Measurements from ENCODE around the gene CDS2.

The CDS2 gene

DNA sequence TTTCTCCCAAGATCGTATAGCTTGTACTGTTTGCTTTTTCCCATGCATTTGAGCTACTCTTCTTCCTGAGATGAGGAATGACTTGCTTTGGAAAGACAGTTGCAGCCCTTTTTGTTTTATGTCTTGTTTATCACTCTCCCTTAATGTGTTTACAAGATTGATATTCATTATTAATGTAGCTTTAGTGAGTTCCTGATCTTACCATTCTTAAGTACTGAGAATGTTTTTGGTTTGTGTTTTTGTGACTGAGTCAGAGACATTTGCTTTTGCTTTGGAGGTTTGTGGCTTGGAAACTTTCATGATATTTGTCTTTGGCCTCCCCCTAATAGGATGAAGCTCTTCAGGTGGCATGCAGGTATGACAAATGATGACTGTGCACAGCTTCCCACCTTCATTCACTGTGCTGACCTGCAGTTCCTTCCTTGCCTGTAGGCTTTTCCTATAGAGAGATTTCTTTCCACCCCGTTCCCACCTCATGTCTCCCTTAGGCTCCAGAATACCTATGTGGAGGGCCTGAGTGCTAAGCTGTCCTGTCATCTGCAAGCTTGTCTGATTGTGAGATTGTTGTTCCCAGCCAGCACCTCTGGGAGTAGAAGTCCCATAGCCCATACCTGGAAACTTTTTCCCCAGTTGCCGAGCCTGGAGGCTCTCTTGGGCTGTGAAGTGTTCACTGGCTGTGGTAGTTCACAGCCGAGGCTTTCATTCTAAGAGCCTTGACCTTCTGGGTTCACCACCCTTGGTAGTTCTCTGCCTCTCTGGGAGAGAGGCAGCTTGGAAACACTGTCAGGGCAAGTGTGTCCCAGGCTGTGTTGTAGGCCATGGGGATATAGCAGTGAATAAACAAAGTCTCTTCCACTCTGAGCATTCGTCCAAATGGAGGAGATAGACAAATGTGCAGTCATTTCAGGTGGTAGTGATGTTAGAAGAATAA lies 27.1 kb downstream of the CDS2 start:
- no peak for DNase-seq

DNA sequence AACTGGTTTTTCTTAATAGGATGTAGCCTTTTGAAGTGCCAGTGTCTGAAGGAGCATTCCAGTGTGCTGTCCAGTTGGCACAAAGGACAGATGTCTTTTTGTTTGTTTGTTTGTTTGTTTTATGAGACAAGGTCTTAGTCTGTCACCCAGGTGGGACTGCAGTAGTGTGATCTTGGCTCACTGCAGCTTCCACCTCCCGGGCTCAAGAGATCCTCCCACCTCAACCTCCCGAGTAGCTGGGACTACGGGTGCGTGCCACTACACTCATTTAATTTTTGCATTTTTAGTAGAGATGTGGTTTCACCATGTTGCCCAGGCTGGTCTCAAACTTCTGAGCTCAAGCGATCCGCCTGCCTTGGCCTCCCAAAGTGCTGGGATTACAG lies 27.7 kb downstream of the CDS2 start:
- DNase-seq: no peak

DNA sequence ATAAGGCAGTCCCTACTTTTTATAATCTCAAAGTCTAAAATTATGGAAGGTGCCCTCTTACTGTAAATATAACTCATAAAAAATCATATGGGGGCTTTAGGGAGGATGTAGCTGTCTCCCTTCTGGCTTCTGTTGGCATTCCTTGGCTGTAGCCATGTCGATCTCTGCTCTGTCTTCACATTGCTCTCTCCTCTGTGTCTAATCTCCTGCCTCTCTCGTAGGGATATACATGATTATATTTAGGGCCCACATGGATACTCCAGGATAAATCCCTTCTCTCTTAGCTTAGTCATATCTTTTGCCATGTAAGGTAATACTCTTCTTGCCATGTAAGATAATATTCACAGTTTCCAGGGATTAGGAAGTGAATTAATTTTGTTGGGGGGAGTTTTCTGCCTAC lies 28.6 kb downstream of the CDS2 start:
- DNase-seq: no peak

DNA sequence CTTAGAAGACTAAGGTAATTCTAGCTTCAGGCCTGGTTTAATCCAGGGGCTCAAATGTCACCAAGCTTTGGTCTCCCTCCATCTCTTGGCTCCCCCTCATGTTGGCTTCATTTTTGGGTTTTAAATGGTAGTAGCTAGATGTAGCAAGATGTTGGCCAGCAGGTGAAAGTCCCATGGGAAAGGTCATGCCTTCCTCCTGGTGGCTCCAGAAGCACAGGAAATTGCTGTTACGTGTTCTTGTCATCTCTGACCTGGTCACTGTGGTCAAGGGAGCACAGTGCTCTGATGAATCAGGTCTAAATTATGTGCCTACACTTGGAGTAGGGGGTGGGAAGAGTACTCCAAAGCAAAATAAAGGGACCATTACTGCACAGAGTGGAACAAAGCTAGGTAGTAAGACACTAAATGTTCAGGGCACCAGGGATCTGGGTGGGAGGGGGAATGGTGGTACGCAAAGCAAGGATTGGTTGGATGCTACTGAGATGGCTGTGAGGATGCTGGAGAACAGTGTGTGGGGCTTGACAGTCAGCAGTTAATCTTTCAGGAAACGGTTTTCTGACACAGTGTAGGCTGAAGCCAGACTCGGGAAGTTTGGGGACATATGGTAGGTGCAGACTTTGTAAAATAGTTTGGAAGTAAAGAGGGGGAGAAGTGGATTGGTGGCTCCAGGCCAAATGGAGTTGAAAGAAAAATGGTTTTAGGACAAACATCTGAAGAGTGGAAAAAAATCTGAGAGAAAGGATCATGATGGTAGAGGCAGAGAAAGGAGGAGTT lies 30.1 kb downstream of the CDS2 start:
- DNase-seq: no peak

DNA sequence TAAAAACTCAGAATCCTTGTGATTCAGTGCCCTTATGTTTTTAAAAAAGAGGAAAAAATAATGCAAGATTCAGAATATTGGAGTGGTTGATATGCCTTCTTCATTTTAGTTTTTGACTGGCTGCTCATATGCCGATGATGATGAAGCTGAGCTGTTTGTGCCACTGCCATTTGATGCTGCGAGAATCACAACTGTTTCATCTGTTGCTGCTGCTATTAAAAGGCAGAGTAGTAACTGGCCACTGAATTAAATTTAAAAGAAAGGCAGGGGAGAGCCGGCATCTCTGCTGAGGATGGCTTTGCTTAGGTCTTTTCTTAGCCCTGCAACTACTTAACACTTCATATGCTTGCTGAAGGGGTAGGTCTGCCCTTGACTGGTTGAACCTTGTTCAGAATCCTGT lies 33.1 kb downstream of the CDS2 start:
- no peak for DNase-seq

DNA sequence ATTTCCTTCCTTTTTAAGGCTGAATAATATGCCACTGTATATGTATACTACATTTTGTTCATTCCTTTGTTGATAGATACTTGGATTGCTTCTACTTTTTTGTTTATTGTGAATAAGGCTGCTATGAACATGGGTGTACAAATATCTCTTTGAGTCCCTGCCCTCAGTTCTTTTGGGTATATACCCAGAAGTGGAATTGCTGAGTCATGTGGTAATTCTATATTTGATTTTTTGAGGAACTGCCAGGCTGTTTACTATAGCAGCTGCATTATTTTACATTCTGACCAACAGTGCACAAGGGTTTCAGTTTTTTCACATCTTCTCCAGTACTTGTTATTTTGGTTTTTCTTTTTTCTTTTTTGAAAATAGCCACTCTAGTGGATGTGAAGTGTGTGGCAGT lies 34.1 kb downstream of the CDS2 start:
- DNase-seq: no peak

DNA sequence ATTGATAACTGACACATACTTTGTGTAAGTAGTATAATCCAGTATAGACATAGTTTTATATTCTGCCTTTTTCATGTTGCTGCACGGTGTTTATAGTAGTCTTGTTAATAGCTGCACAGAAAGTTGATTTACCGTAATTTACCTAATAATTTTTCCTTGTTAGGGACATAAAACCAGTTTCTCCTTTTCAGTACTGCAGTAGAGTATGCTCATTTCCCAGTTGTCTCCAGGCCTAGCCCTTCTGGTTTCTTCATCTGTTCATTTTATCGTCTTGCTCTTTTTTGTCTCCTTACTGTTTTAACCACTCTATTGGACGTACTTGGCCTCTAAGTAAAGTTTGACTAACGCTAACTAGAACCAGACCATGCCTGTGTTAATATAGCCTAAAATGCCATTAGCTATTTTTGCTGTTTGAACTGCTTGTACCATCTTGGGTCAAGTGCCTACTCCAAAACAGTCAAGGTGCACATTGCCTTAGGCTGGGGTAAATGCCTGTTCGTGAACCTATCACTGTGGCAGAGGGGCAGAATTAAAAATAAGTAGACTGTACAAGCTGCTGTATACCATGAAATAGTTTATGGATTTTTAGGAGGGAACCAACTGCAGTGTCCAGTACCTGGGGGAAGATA lies 34.8 kb downstream of the CDS2 start:
- DNase-seq: no peak

DNA sequence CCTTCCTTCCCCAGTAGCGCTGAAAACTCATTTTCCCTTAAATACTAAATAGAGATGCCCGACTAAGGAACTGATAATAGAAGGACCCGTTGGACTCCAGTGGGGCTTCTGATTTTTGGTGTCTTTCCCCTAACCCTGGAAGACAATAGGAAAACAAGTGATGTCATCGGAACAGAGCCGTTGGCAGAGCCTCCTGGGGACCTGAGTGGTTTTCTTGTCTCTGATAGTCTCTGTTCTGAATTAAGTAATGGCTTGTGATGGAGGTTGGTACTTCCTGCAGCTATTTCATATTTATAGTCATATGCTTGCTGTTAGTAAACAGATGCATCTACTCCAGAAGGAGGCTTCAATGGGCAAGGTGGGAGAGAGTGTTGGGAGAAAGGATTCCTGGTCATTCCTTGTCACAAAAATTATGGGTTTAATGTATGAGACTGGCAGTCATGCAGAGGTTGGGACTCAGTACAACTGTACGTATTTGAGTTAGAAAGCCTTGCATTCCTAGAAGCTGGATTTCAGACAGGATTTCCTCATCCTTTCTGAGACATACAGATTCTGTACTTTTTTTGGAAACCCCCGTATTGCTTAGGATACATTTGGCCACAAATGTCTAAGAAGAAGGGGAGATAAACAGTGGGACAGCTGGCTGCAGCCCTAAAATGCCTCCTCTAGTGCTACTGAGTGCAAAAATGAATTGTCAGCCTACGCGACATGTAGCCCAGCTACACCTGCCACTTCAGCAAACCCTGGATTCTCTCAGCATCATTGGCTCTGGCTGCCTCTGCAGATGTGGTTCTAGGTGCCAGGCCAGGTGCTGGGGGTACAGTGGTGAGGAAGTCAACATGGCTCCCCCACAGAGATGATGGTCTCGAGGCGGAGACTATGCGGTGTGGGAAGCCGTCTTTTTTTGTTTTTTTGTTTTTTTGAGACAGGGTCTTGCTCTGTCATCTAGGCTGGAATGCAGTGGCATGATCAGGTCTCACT lies 38.1 kb downstream of the CDS2 start:
- no peak for DNase-seq

DNA sequence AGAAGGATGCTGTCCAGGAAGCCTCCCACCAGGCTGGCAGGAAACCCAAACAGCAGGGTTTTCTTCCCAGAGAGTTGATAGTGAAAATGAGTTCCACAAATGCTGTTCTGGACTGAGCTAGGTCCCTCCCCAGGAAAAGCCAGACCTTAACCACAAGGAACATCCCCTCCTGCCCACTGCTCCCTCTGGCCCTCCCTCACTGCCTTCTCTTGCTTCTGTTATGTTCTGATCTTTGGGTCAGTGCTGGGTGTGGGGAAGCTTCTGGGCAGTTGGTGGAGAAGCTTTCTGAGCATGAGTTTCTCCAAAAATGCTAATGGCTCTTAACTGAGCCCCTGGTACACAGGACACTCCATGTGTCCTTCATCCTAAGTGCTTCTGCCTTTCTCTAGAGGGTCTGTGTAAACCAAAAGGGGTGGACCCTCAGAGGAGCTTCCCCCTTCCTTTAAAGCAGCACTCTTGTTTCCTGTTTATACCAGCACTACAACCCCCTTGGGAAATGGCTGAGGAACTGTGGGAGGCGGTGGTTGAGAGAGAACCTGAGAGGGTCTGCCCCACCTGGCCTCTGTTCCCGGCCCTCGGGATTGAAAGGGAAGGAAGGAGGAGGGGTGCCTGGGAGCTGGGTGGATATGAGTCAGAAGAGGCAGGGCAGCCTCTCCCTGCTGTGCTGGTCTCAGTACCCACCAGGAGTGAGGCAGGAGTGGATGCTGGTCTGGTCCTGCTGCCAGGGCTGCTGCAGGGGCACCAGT lies 42.0 kb downstream of the CDS2 start:
- DNase-seq: no peak

DNA sequence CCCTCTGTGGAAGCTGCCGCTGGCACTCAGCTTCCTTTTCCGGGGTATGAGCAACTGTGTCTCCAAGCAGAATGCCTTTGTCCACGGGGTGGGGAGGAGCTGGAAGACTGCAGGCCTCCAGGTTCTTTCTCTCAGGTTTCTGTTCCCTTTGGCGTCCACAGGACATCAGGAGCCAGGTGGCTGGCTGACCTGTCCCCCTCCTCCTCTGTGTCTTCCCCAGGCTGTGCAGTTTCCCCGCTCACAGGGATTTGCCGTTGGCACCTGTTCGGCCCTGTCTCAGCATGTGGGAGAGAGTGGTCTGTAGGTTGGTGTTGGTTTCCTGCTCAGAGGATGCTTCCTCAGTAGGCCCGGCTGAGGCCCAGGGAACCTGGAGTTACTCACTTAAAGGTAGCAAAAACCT lies 43.5 kb downstream of the CDS2 start:
- no peak for DNase-seq

DNA sequence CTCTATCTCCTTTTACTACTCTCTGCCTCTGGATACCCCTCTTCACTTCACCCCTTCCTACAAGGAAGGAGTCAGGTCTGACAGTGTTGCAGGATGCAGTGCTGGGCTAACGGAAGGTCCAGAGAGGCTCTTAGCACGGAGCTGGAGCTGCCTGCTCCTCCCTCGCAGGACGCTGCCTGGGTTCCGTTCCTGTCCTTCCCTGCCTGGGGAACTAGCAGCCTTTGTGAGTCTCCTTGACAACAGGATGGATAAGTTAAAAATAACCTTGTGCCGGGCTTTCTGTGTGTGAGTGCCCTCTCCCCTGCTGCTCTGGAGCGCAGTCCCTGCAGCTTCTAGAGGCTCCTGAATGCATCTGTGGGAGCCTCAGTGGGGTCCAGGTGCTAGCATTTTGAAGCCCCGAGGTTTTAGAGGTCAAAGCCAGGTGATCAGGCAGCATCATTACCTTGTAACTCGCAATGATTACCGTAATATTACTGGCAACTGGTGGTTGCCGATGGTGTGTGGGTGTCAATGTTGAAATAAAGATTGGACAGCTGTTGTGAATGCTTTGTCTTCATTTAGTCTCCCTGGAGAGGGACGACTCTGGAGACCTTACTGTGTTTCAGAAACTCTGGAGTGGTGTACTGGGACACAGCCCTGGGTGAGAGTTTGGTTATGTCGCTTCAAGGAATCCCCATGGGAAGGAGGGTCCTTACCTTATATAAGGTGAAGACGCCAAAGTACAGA lies 44.4 kb downstream of the CDS2 start:
- DNase-seq: no peak

DNA sequence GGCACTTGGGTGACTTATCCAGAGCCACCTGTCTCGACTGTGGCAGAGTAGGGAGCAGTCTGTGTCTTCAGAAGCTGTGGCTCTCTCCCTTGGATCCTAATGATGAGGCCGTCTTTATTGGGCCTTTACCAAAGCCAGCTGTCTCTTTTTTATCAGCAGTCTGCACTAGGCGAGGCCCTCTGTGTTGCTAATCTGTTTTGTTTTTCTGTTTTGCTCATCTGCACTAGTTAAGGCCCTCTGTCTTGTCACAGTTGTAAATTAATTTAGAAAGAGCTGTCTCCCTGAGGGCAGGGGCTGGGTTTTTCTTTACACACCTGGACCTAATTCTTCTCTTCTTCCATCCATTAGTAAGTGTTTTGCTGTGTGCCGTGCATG lies 45.0 kb downstream of the CDS2 start:
- DNase-seq: no peak

DNA sequence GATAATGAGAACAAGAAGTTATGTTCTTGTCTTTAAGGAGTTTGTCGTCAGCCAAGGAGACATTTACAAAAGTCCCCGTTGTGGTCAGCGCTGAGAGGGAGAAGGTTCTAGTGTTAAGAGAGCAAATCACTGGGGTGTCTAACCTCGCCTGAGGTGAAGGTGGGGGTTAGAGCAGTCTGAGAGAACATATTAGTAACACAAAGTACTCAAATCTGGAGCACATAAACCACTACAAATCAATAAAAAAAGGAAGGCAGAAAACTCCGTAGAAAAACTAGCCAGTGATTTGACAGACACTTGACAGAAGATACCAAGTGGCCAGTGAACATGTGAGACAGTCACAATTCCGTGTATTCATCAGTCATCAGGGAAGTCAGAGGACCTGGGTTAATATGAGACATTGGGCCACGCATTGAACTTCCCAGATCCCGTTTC lies 45.4 kb downstream of the CDS2 start:
- DNase-seq: no peak

DNA sequence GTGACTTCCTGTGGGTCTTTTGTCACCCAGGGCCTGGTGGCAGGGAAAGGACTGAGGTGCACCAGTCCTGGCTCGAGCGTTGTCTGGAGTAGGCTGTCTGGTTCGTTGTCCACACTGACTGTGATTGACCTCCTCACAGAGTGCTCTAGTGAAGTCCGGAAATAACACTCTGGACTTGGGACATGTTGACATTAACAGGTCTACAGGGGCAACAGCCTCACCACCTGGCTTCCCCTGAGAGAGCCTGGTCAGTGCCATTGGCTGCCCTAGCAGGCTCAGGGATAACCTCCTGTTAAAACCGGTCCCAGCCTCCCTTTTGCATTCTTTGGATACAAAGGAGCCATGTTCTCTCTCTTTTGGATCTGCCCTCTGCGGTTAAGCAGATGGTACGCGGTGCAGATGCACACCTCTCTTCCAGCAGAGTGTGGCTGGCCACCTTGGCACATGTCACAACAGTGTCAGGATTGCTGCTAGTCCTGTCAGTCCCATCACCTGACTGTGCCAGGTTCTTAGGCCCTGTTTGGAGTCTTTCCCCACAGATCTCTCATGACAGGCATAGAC lies 46.2 kb downstream of the CDS2 start:
- no peak for DNase-seq

DNA sequence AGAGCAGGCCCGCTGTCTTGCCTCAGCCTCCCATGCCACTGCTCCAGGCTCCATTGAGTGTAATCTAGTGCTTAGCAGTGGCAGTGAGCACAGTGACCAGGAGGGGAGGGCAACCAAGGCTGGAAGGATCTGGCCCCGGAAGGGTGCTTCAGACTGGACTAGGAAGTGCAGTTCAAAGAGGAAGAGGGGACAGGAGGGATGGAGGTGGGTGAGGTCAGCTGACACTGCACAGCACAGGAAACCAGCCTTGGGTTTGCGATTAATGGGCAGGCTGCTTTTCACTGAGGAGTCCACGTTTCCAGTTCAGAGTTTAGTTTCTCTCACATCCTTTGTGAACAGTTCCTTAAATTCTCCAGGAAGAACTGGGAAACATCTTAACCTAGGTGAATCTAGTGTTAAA lies 46.9 kb downstream of the CDS2 start:
- no peak for DNase-seq

DNA sequence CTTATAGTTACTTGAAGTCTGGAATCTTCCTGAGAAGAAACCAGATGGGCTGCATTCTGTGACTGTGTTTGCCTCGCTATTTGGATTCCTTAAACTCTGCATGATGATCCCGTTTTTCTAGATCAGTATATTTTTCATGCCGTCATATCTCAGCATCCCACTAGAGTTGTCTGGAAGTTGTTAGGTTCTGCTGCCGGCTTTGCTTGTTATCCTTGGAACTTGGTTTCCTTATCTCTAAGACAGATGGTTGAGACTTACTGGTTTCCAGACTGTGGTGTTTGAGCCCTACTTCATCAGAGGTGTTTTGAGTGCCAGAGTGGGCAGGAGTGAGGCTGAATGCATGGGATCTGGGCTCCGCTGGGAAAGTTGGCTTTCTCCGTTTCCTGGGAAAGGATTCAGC lies 50.3 kb downstream of the CDS2 start:
- no peak for DNase-seq

DNA sequence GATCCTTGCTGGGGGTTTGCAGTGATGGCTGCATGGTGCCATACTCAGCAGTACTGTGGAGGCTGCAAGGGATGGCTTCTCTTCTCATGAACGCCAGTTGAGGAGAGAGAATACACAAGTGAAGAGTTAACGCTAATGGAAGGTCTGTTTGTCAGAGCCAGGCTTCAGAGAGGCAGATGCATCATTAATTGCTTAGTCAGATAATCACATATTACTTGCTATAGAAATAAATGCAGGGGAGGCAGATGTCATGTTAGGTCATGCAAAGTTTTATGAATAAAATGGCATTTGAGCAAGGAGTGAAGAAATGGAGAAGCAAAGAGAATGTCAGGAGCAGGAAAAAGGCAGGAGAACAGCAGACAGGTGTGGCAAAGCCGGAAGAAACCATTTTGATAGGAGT lies 51.2 kb downstream of the CDS2 start:
- DNase-seq: no peak

DNA sequence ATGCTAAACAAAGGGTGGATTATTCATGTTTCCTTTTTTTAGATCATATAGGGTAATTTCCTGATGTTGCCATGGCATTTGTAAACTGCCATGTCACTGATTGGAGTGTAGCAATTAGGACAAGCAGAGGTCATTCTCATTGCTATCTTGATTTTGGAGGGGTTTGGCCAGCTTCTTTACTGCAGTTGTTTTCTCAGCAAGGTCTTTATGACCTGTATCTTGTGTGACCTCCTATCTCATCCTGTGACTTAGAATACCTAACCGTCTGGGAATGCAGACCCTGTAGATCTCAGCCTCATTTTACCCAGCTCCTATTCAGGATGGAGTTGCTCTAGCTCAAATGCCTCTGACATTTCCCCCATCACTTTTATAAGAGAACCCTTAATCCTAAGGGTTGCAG lies 53.6 kb downstream of the CDS2 start:
- no peak for DNase-seq

DNA sequence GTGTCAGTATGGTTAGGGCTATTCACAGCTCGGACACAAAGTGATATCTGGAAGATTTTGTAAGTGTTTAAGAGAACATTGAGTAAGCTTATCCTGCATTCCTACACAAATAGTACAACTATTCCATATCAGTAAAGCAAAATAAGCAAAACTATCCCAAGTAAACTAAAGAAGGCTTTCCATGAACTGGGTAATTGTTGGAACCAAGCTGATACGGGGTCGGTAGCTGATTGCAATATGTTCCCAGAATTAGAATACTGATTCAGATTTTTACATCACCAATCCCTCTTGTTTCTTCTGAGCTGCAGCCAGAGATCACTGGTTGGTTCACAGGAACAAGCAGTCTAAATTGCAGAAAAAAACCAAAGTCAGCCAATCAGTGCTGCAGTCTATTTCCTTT lies 54.1 kb downstream of the CDS2 start:
- DNase-seq: no peak

DNA sequence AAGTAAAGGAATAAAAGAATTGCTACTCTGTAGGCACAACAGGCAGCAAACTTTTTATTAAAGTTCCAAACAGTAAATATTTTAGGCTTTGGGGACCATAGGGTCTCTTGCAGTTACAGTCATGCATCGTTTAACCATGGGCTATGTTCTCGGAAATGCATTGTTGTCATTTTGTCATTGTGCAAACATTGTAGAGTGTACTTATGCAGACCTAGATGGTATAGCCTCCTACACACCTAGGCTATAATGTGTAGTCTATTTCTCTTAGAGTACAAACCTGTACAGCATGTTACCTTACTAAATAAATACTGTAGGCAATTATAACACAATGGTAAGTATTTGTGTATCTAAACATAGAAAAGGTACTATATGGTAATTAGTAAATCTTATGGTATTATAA lies 54.7 kb downstream of the CDS2 start:
- DNase-seq: no peak

DNA sequence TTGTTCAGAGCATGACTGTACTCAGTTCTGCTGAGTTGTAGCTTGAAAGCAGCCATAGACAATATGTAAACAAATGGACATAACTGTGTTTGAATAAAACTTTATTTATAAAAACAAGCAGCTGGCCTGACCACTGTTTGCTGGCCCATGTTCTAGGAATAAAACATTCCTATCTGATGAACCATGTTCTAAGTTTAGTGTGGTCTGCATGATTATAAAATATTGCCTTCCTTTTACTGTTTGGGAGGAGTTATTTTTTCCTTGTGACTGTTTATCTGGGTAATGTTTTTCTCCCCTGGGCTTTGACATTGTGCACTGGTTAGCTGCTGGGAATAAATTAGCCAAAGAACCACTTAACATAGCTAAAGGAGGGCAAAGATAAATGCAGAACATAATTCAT lies 55.1 kb downstream of the CDS2 start:
- no peak for DNase-seq
